ENCODE measurements around the gene SUPV3L1. TPM values are rescaled to one million over a fixed set of nuclear protein-coding genes. Genes with fewer than 3 reads are reported as not detected.
"Not testable (repeated sequence)": the region's sequence is repeated elsewhere in the genome, so short reads cannot be mapped to it uniquely, and the experiment has no call there.

Gene SUPV3L1
- total RNA-seq, 2 donors from 2014 or later: 29.1 to 32.4 TPM

- DNase-seq (no peak), ATAC-seq (no peak)
- intact Hi-C loops (cut with DNase I): no loop called here
Observed at GRCh38 chr10:69246581-69247312, 66.7 kb downstream of the SUPV3L1 start.

DNA sequence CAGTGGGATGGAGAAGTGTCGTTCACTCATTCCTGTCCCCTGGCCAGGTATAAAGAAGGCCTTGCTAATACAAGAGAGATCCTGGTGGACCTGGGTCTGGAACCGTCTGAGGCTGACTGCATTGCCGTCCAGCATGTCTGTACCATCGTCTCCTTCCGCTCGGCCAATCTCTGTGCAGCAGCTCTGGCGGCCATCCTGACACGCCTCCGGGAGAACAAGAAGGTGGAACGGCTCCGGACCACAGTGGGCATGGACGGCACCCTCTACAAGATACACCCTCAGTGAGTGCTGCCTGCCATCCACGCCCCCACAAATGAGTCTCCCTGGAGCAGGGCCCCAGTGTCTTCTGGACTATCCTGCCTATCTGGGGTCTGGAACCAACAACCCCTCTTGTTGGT, 67.3 kb downstream of the SUPV3L1 start:
- ATAC-seq: no peak
- intact Hi-C loops (cut with DNase I): no loop called here
- no peak for DNase-seq

GRCh38 chr10:69248117-69248730, 68.2 kb downstream of the SUPV3L1 start:
- intact Hi-C loops (cut with DNase I): no loop called here
- DNase-seq (no peak), ATAC-seq (no peak)

DNA sequence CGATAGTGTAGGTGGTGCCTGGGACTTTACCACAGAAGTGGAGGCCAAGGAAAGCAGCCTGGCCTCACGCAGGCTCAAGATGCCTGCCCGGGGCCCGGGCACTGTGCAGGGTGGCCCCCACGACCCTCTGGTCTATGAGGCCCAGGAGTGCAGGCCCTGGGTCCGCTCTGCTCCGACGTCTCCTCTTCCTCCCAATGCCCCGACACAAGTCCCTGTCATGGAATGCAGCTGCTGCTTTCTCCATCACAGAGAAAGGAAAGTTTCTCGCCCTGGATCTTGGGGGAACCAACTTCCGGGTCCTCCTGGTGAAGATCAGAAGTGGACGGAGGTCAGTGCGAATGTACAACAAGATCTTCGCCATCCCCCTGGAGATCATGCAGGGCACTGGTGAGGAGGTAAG, 70.0 kb downstream of the SUPV3L1 start:
- no peak for DNase-seq
- no peak for ATAC-seq
- intact Hi-C loops (cut with DNase I): no loop called here

- intact Hi-C loops (cut with DNase I); DNase-seq; ATAC-seq: not testable (repeated sequence)
Observed at GRCh38 chr10:69251417-69251816, 71.4 kb downstream of the SUPV3L1 start.

- ATAC-seq (no peak), DNase-seq (no peak)
- intact Hi-C loops (cut with DNase I): no loop called here
Observed at GRCh38 chr10:69253171-69253570, 73.1 kb downstream of the SUPV3L1 start.

GRCh38 chr10:69254877-69255276, 74.8 kb downstream of the SUPV3L1 start:
- DNase-seq: no peak
- intact Hi-C loops (cut with DNase I): no loop called here
- no peak for ATAC-seq

Other genes with a start within 250 kb of the SUPV3L1 start
- gene DDX21, start 224.1 kb upstream of the SUPV3L1 start, total RNA-seq: 10 to 100 TPM; 18.6 to 59.3 TPM
- 10 to 100 TPM; 33.7 to 36.1 TPM for gene KIFBP, start 191.4 kb upstream of the SUPV3L1 start, total RNA-seq
- gene SRGN, start 92.1 kb upstream of the SUPV3L1 start, total RNA-seq: 100 to 1,000 TPM in 1 of 2 donors, 10 to 100 TPM in 1; 89.7 to 121 TPM
- gene VPS26A, start 56.1 kb upstream of the SUPV3L1 start, total RNA-seq: 10 to 100 TPM; 33.2 to 35.7 TPM
- gene HKDC1, start 40.1 kb downstream of the SUPV3L1 start, total RNA-seq: under 1 TPM in 1 of 2 donors, not detected in 1; 0.35 TPM
- 100 to 1,000 TPM; 188 to 274 TPM for gene HK1, start 98.3 kb downstream of the SUPV3L1 start, total RNA-seq
- under 1 TPM; 0.24 to 0.31 TPM for gene TACR2, start 236.7 kb downstream of the SUPV3L1 start, total RNA-seq